Jurkat, Clone E6-1 (cell line): ENCODE measurements around the gene CD84.
A peak's percentile ranks its signal among the peaks of the same experiment; 100 is the strongest.
"Not testable (repeated sequence)": the region's sequence is repeated elsewhere in the genome, so short reads cannot be mapped to it uniquely, and the experiment has no call there.

Source experiments
- DNase-seq: peaks from one replicate; pipeline ENCODE4 v3.0.0-alpha.2; 2011; ENCODE audit warnings: low read depth, low spot score
- H3K4me3 ChIP-seq: 2 replicates; pipeline ENCODE4 v1.5.1; 2011; ENCODE audit warnings: mild to moderate bottlenecking, low read length, control low read depth, moderate library complexity

The CD84 gene

DNA sequence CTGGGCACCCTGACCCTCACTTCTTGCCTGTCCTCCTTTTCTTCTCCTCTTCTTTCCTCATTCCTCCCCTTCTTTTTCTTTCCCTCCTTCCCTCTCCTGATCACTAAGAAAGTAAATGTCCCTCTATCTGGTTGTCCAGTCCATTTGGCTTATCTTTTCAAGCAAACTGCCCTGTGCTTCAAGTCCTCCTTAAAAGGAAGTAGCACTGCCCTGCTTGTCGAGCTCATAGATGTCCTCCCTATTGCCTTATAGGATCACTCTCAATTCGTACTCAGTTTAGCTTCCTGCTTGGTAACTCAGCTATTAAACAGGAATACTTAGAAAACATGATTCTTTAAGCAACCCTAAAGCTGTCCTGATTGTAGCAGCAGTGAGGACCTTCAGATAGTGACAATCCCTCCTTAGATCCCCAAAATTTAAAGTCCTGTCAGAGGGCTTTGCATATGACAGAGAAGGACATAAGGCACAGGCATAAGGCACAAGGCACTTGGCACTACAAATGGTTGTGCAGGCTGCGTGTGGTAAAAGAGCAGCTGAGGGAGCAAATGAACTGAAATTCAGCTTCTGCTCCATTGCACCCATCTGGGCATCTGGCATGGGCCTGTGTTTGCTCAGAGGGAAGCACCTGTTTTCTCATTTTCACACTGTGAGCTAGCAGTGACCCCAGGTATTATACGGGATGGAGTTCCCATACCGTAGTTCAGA, 30.2 kb downstream of the CD84 start:
- no peak for DNase-seq
- H3K4me3 ChIP-seq = no peak overlapping the region

DNA sequence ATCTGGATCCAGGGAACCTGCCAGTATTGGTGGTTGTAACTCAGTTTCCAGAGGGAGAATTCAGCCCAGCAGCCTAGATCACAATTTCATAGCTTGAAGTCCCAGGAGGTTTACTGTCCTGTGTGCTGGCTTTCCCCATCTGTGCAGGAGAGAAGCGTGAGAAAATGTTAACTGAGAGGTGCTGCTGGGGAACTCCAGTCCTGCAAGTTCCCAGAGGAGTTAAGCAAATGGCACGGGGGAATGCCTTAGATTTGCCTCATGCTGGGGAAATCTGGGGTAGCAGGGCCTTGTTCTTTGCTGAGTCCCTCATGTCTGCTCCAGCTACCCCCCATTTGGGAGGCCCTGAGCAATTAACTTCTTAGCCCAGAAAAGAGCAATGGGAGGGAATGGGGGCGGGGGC, 31.1 kb downstream of the CD84 start:
- H3K4me3 ChIP-seq = no peak overlapping the region
- DNase-seq = no peak

GRCh38 chr1:160547422-160547821, 31.9 kb downstream of the CD84 start:
- no peak overlapping the region for H3K4me3 ChIP-seq
- DNase-seq = no peak

DNA sequence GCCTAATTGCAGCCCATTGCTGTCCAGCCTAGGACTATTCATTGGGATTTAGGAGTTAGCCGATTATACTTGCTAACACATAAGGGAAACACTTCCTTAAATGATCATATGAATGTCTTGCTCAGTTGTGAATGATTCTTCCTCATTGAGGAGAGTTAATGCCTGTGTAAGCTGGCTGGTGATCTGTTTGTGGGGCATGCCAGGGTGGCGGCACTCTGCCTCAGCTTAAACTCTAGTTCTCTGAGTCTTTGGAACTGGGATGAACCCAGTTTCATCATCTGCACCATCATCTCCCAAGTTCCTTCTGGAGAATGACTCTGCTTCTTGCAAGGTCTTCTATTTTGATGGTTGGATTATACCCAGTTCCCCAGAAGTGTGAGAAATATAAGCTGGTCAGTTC, 32.4 kb downstream of the CD84 start:
- no peak overlapping the region for H3K4me3 ChIP-seq
- no peak for DNase-seq

GRCh38 chr1:160544647-160545046, 34.6 kb downstream of the CD84 start:
- peak; percentile 71 for DNase-seq
- no peak overlapping the region for H3K4me3 ChIP-seq

GRCh38 chr1:160542303-160542945, 36.9 kb downstream of the CD84 start:
- no peak for DNase-seq
- H3K4me3 ChIP-seq = no peak overlapping the region

DNA sequence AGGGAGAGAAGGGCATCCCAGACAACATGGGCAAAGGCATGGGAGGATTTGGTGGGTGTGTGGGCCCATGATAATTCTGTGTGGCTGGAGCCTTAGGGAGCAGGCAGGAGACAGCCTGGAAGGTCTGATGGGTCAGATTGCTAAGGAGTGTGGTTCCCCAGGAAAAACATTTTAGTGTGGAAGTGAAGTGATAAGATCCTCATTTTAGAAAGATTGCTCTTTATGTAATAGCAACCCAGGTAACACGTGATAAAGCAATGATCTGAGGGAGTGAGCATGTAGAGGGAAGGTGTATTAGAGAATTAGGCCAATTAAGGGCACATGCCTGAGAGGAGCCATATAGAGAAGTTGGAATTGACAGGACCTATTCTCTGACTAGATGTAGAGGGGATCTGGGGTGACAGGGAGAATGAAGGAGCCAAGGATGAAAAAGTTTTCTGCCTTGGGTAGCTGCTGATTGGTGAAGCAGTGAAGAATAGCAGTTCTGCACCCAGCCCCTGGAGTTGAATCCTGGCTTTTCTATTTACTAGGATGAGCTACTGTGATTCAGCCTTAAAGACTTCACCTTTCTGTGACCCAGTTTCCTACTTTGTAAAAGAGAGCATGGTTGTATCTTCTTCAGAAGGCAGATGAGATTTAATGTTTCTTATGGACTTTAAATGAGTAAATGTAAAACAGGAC, 37.5 kb downstream of the CD84 start:
- DNase-seq = no peak
- no peak overlapping the region for H3K4me3 ChIP-seq

GRCh38 chr1:160540859-160541233, 38.5 kb downstream of the CD84 start:
- H3K4me3 ChIP-seq = no peak overlapping the region; the same call in 1 of the 2 replicates
- no peak for DNase-seq

DNA sequence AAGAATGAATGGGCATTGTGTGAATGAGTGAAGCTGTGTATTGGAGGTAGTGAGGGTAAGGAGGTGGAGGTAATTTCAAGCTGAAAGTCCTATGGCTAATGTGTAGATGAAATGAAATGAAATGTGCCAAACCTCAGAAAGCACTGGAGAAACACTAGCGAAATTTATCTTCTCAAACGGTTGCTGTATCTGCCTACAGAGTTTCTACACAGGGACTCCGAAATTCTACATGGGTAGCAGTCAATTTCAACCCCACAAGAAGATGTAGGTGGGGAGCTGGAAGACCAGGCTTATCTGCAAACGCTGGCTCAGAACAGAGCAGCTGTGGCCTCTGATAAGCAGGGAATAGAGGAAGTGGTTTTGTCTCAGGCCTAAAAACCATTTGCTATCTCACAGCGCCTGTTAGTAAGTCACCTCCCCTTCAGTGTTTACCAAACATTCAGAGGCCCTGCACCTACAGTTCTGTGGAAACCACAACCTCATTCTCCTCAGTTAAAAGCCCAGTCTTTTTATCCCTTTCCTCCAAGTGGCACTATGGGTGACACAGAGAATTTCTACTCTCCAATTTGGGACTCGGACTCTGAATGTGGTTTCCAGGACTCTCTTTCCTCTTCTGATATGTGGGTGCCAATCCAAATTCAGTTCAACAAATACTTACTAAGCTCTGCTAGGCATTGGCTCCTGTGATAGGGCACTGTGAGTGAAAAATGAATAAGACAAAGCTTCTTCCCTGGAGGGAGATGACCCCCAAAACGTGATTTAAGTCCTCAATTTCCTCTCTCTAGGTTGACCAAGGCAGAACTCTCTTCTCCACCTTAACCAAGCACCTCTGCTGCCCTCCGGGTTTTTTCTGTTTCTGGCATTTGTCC, 39.1 kb downstream of the CD84 start:
- H3K4me3 ChIP-seq = peak overlapping the region; percentile 31

DNA sequence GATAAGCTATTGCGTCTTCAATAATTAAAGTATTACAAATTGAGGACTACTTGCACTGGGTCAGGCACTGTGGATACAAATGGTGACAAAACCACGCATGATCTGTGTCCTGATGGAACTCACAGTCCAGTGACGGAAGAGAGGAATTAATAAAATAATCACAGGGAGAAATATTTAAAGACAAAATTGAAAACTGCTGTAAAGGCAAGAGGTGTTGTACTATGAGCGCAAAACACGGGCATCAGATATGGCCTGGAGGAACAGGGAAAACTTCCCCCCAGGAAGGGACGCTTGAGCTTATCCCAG, 39.7 kb downstream of the CD84 start:
- H3K4me3 ChIP-seq = no peak overlapping the region; the same call in 1 of the 2 replicates
- DNase-seq = no peak

More for the DNA sequence above, 39.1 kb downstream of the CD84 start:
- DNase-seq = peak; percentile 100

GRCh38 chr1:160538985-160539651, 40.2 kb downstream of the CD84 start:
- H3K4me3 ChIP-seq = no peak overlapping the region
- no peak for DNase-seq

GRCh38 chr1:160537714-160538665, 41.3 kb downstream of the CD84 start:
- no peak overlapping the region for H3K4me3 ChIP-seq
- no peak for DNase-seq

DNA sequence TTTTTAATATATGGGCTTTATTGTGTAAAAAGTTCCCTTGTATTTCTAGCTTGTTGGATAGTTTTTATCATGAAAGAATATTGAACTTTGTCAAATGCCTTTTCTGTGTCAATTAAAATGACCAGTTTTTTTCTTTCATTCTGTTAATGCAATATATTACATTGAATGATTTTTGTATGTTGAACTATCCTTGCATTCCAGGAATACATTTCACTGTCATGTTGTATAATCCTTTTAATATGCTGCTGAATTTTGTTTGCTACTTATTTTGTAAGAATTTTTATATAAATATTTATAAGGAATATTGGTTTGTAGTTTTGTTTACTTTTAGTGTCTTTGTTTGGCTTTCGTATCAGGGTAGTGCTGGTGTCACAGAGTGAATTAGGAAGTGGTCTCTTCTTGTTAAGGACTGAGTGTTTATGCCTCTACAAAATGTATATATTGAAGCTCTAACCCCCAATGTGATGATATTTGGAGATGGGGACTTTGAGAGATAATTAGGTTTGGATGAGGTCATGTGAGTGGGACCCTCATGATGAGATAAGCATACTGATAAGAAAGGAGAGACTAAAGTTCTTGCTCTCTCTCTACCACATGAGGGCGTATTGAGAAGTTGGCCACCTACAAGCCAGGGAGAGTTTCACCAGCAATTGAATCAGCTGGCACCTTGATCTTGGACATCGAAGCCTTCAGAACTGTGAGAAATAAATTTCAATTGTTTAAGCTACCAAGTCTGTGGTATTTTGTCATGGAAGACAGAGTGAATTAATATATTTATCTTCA, 44.3 kb downstream of the CD84 start:
- no peak for DNase-seq
- H3K4me3 ChIP-seq = no peak overlapping the region

- not testable (repeated sequence) for DNase-seq, H3K4me3 ChIP-seq
Observed at GRCh38 chr1:160532557-160532813, 46.8 kb downstream of the CD84 start.

GRCh38 chr1:160531809-160532556, 47.3 kb downstream of the CD84 start:
- not testable (repeated sequence) for DNase-seq, H3K4me3 ChIP-seq

DNA sequence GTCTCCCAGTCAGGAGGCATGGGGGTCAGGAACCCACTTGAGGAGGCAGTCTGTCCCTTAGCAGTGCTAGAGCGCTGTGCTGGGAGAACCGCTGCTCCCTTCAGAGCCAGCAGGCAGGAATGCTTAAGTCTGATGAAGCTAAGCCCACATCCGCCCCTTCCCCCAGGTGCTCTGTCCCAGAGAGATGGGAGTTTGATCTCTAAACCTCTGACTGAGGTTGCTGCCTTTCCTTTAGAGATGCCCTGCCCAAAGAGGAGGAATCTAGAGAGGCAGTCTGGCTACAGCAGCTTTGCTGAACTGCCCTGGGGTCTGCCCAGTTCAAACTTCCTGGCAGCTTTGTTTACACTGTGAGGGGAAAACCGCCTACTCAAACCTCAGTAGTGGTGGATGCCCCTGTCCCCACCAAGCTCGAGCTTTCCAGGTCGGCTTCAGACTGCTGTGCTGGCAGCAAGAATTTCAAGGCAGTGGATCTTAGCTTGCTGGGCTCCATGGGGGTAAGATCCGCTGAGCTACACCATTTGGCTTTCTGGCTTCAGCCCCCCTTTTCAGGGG, 49.8 kb downstream of the CD84 start:
- peak; percentile 79 for DNase-seq
- H3K4me3 ChIP-seq = not testable (repeated sequence)

DNA sequence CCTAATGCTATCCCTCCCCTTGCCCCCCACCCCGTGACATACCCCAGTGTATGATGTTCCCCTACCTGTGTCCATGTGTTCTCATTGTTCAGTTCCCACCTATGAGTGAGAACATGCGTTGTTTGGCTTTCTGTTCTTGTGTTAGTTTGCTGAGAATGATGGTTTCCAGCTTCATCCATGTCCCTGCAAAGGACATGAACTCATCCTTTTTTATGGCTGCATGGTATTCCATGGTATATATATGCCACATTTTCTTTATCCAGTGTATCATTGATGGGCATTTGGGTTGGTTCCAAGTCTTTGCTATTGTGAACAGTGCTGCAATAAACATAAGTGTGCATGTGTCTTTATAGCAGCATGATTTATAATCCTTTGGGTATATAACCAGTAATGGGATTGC, 55.5 kb downstream of the CD84 start:
- not testable (repeated sequence) for DNase-seq, H3K4me3 ChIP-seq
